GM21528 (cell line): ENCODE data around the gene IFITM10.
A peak's percentile ranks its signal among the peaks of the same experiment; 100 is the strongest.

ENCODE experiments used
- ATAC-seq: cut with Tn5 transposase; IDR thresholded peaks from one replicate; pipeline ENCODE4 v1.9.1; 2021; ENCODE audit warnings: mild to moderate bottlenecking, moderate library complexity; ENCODE audit not compliant: unreplicated experiment, low FRiP score

Gene IFITM10

DNA sequence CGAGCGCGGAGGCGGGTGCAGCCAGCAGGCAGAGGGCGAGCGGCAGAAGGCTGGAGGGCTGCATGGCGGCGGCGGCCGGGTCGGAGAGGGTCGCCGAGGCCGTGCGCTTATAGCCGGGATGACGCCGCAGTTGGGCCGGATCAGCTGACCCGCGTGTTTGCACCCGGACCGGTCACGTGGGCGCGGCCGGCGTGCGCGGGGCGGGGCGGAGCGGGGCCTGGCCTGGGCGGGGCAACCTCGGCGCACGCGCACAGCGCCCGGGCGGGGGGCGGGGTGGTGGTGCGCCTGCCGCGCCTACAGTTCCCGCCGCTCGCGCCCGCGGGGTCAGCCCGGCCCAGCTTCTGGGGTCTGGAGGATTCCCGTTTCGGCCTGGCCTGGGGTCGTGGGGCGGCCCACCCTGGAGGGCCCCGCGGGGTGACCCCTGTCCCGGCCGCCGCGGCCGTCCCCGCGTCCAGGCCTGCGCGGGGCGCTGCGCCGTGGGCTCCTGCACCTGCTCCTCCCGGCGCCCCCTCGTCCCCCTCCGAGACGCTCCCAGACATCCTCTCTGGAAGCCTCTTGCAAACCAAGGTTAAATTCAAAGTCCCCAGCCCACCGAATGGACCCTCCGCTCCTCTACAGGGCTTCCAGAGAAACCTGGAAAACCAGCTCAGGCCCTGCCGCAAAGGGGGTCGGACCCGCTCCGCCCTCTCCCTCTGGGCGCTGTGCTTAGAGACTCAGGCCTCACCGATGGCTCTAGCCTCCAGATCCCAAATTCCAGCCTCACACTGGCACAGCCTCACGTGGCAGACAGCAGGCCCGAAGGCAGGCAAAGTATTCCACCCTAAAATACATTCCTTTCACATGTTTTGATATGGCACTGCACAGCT is 13.6 kb upstream of the IFITM10 start, which contains the start of gene CTSD:
Gene CTSD, minus strand, starts transcription at position 132 of the 866 bp plus-strand sequence. Its CDS starts 68 bp downstream, at position 64.
- ATAC-seq: peak; percentile 68

DNA sequence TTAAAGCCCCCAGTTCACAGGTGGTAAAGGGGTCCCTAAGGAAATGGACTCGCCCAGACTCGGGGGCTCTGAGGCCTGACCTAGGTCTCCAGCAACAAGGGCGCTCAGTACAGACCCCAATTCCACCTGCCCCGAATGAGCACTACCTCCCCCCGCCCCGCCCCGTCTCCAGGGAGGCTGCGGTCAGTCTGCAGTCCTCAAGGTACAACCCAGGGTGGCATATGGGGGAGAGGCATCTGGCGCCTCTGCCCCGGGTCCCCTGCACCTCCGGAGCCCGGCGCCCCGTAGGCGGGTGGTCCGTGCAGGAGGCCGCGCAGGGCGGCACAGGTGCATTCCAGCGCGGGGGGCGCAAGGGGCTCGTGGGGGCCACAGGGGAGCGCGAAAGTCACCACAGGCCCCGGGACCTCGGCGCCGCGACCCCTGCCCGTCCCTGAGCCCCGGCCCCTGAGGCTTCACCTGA is 13.0 kb upstream of the IFITM10 start:
- peak; percentile 18 for ATAC-seq

DNA sequence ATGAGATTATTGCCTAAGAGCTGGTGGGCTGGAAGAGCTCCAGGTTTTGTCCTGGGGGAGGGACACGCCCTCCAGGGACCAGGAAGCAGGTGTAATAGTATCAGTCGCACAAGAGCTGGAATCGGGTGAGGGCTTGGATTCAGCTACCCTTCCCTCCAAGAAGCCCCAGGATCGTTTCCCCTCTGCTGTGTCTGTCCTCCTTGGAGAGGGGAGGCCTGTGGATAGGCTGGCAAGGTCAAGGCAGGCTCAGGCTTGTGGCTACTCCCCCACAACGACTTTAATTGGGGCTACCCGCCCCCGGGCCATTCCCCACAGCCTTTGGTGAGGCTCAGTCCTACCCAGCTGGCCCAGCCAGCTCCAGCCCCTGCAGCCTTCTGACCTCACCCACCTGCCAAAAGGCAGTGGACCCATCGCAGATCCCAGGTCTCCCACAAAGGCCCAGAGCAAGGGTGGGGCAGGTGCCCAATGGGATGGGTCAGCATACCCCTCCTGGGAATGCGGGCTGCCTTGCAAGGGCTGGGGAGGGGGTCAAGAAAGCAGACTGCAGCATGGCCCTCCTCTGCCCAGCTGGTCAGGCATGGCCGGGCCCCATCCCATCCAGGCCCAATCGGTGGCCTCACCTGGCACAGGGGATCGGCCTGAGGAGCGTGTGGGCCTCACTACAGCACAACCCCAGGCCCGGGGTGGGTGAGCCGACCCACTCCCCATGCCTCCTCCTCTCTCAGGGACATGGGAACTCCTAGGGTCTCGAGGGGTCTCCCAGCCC is 12.3 kb upstream of the IFITM10 start:
- no peak for ATAC-seq

DNA sequence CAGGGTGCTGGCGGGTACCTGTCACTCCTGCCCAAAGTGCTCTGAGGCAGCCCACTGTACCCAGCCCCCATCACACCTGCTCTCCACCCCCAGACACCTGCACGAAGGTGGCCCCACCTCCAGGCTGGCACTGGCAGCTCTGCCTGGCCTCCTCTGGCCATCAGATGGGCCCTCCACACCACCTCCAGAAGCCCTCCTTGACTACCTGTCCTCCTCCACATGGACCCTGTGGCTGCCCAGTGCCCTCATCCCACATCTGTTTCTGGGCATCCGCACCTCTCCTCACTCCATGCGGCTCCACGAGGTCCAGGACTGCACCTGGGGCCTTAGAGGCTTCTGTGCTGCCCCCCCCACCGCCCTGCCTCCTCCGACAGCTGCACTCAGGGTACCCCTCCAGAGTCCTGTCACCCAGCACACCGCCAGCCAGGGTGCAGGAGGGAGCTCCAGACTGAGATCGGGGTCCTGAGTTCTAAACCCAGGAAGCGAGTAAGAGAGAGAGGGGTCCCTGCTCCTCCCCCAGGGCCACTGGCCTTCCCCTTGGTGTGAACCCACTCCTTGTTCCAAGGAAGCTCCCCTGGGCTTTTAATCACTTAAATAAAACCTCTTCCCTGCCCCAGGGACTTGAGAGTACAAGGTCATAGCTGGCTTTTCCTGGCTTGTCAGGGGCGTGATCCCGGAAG is 11.6 kb upstream of the IFITM10 start:
- no peak for ATAC-seq

DNA sequence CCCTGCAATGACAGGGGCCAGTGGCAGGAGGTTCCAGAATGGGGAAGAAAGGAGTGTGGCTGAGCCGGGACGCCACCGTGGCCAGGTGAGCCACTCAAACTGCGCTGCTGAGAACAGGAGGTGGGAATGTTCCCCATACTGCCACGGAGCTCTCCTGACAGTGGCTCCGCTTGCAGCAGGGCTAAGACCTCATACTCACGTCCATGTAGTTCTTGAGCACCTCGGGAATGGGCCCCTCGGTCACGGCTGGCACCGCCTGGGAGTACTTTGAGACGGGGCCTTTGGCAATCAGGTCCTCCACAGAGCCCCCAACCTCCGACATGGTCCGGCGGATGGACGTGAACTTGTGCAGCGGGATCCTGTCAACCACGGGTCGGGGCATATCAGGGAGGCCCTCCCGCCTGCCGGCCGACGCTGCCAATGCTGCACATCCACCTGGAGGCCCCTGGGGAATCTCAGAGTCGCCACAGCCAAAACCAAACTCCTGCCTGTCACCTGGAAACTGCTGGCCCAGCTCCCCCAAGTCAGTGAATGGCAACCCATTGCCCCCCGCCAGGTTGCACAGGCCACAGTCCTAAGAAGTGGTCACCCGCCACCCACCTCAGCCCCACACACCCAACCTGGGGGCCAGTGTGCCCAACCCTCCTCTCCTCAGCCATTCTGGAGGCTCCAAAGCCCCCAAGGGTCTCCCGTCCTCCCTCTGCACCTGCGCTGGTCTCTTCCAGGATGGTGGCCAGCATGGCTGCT is 10.9 kb upstream of the IFITM10 start:
- ATAC-seq: no peak

DNA sequence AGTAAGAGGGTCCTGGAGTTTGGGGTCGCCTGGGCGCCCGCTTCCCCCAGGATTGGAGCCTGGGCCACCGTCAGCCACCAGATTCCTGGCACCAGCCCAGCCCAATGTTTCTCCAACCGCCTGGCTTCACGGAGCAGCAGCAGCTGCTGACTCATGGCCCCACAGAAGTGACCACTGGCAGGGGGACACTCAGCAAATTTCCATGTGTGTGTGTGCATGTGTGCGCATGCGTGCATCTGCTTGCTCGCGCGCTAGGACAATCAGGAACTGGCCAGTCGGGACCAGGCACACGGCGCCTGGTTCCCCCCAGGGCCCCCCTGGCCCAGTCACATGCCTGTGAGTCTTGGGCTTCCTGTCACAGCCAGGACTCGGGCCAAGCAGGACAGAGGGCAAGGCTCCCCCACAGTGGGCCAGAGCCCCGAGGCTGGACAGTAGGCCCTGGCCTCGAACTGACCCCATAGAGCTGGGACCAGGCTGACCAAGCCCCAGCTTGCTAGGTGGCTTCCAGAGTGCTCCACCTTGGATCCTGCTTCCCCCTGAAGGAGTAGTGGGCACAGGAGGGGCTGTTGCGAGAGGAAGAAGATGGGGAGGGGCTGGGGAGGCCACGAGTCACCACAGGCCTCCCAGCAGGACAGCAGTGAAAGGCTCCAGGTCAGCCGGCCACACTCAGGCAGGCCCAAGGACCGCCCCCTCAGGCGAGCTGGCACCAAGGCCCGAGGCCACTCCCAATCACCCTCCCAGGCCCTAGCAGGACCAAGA is 10.1 kb upstream of the IFITM10 start:
- no peak for ATAC-seq

DNA sequence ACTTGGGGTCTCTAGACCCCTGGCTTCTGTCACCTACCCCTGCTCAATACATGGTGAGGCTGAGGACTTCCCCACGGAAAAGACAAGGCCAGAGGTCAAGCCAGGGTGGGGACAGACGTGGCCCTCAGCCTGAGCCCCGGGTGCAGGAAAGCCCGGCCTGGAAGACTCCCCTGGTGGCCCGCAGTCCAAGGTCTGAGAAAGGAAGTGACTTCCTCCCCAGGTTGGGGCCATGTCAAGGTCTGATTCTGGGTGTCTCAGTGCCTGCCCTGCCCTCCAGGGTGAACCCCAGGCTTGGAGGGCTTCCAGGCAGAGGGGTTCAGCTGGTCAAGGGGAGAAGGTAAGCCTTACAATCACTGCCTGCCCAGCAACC is 9.4 kb upstream of the IFITM10 start:
- ATAC-seq: no peak

DNA sequence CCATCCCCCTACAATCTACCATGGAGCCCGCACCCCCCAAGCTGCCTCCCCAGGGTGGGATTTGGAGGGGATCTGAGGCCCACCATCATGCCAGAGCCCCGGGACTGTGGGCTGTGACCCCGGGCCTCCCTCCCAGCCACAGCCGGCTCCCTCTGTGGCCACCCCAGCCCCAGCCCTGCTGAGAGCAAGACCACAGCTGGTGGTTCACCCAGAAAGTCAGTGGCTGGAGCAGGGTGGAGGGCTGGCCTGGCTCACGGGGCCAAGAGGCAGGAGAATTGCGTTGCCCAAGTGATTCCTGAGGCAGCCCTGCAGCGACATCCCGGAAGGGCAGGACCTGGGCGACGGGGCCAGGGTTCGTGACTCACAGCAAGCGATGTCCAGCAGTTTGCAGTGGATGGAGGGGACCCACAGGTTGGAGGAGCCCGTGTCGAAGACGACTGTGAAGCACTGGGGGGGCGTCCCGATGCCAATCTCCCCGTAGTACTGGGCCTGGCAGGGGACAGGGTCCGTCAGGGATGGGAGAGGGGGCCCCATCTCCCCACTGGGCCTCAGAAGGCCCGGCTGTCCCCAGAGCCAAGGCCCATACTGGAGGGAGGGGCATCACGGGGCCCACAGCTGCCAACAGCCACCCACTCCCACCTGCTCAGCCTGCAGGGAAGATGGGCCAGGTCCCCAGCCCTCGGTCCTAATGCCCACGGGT is 8.9 kb upstream of the IFITM10 start:
- ATAC-seq: no peak

DNA sequence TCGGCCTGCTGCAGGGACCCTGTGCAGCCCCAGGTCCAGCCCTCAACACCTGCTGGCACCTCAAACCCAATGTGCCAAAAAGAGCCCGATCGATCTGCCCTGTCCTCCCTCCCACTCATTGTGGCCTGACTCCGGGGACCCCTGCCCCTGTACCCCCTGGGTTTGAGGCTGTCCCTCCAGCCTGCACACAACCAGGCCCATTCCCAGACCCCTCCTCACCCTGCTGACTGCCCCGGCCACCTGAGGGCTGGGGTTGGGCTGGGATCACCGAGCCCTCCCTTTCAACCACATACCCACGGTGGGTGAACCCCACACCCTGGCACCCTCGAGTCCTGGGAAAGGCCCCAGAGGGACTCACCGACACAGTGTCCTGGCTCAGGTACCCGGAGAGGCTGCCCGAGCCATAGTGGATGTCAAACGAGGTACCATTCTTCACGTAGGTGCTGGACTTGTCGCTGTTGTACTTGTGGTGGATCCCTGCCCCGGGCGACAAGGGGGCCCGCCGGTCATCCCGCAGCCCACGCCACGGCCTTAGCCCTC is 8.3 kb upstream of the IFITM10 start:
- no peak for ATAC-seq

DNA sequence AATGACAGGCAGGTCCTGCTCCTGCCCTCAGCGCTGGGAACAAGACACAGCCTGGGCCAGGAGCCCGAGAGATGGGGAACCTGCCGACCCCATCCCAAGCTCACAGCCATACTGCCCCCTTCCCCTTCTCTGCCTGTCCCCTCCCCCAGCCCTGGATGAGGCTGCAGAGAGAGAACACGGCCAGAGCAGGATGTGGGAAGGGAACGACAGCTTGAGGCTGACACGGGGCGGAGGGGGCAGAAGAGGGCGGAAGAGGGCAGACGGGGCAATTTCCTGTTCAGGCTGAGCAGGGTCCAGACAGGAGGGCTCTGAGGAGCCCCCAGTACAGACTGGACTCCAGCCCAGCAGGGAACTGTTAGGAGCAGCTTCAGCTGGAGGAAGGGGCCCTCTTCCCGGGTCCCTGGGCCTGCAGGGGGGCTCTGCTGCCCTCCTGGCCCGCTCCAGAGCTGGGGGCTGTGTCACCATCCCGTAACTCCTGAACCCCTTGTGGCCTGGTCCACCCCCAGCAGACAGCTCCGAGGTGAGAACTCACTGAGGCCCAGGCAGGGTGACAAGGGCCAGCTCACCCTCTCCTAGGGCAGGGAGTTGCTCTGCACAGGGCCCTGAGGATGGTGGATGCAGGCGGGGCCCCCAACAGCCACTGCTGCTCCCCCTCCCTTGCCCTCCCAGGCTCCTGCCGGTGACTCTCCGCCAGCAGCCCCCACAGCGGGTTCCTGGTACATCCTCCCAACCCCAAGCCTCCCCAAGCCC is 7.6 kb upstream of the IFITM10 start:
- no peak for ATAC-seq

DNA sequence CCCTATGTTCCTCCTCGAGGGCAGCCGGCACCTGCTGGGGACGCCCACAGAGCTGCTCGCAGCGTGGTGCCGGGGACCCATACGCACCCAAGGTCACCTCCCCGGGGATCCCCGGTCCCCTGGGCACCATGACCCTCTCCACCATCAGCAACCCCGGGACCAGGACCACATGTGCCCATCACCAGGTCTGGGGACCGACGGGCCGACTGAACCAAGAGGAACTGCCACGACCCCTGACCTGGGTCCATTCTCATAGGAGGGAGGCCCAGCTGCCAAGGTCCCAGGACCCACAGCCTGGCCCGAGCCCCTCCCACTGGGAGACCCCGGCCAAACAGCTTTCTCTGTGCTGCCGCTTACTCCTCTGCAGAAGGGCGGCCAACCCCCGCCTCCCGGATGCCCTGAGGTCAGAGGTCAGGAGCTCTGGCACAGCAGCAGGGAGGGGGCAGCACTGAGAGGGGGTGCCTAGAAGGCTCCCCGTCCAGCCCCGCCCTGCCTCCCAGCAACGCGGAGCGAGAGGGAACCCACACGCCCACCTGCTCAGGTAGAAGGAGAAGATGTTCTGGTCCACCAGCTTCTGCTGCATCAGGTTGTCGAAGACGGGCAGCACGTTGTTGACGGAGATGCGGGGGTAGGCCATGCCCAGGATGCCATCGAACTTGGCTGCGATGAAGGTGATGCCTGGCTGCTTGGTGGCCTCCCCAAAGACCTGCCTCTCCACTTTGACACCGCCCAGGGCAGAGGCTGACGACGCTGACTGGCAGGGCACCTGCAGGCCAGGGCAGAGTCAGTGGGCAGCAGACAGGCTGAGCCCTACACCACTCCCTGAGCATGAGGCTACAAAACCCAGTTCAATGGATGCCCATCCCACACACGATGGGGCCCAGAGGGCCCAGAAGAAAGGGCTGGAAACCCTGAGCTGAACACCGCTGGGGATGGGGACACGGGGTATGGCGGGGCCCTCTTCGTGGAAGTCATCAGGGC is 6.7 kb upstream of the IFITM10 start:
- ATAC-seq: no peak

DNA sequence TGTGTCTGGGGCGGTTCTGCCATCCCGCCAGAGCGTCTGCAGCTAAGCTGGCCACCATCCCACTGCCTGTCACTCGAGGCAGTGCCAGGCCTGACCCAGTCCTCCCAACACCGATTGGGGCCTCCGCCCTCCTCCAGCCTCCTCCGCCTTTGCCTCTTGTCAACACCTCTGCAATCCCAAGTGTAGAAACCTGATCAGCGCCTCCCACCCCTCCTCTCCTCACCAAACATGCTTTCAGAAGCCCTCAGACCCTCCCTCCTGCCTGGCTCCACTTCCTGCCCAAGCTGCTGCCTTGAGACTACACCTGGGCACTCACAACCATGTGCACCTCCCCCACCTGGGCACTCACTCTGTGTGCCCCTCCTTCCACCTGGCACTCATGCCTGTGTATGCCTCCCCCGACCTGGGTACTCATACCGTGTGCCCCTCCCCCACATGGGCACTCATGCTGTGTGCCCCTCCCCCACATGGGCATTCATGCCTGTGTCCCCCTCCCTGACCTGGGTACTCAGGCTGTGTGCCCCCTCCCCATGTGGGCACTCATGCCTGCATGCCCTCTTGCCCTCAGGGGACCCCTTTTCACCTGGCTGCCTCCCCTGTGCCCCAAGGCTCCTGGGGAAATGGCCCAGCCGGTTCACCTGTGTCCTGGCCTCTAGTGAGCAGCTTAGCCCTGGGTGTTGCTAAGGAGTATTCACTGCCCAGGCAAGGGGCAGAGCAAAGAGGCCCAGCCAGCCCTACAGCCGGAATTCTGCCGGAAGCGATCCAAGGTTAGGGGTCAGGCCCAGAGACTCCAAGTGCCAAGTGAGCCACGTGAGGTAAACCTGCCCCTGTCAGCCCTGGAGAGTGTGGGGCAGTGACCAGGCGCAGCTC is 5.5 kb upstream of the IFITM10 start:
- ATAC-seq: no peak

DNA sequence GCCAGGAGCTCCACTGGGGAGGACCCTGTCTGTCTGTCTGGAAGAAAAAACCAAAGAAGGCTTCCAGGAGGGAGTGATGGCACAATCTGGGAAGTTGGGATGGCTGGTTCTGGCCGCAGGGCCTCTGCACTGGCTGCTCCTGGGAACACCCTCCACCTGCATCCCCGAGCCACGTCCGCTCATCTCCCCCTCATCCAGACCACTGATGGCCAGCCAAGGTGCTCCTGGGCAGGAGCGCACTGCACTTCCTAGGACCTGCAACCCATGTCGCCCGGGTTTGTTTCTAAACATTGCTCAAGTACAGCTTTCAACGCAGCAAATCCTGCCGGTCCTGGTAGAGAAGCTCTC is 4.9 kb upstream of the IFITM10 start:
- ATAC-seq: no peak

DNA sequence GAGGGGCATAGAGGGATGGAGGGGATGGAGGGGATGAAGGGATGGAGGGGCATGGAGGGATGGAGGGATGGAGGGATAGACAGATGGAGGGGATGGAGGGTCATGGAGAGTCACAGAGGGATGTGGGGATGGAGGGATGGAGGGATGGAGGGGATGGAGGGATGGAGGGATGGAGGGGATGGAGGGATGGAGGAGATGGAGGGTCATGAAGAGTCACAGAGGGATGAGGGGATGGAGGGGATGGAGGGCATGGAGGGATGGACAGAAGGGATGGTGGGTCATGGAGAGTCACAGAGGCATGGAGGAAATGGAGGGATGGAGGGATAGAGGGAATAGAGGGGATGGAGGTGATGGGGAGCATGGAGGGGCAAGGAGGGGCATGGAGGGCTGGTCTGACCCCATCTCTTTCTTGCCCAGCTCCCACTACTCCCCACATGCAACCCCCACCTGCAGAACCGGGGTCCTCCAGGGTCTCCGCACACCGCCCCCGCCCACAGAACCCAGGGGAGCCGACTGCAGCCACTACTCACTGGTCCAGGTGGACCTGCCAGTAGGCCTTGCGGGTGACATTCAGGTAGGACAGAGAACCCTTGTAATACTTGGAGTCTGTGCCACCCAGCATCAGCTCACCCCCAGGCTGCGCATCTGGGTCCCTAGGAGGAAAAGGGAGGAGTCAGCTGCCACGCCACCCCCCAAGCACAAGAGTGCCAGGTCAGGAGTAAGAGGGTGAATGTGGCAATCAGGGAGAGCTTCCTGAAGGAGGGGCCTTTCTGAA is 4.2 kb upstream of the IFITM10 start:
- ATAC-seq: no peak

DNA sequence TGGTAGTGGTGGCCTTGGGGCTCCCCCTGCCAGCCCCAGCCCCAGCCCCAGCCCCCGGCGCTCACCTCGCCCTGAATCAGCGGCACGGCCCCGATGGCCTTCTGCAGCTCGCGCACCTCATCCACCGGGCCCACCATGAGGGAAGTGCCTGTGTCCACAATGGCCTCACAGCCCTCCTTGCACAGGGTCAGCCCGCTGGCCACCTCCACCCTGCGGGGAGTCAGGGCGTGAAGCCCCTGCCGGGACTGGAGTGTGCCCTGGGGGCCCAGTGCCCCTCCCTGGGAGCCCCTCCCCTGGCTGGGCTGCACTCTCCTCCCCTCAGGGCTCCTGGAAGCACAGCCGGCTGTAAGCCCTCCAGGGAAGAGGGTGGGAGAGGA is 3.5 kb upstream of the IFITM10 start:
- no peak for ATAC-seq
